ENCODE measurements around the gene DCTPP1. TPM values are rescaled to one million over a fixed set of nuclear protein-coding genes. Genes with fewer than 3 reads are reported as not detected.
A peak's percentile ranks its signal among the peaks of the same experiment; 100 is the strongest.

DCTPP1 gene
- total RNA-seq, 1 donor from 2014 or later, result 26.4 TPM

DNA sequence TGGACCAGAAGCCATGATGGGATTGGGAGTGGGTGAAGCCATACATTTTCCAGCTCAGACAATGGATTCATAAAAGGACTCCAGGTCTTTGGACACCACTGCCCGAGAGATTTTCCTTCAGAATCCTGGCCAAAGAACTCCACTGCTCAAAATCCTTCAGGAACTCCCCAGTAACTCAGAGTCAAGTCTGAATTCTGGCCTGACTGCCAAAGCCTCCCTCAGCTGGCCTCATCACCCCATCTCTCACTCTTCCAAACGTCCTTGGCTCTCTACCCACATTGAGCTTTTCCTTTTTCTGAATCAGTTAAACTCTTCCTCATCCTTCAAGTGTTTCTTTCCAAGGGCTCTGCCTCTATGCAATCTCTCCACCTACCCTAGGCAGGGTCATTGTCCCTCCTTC, 46.3 kb downstream of the DCTPP1 start:
- no peak overlapping the region for H3K27ac Mint-ChIP-seq (ENCODE audit: unreplicated experiment)

GRCh38 chr16:30382111-30382881, 47.5 kb downstream of the DCTPP1 start, which contains the start of gene SEPTIN1:
SEPTIN1 (minus strand) TSS chr16:30382561; CDS start chr16:30382542, 19 bp downstream.
- no peak within 1 kb of the TSS for H3K4me3 Mint-ChIP-seq (ENCODE audit: unreplicated experiment)
- no peak for TF ChIP-seq CTCF (IDR thresholded peaks at IDR 0.05)
- no peaks in the 10 kb centered on the region for H3K27me3 Mint-ChIP-seq (ENCODE audit: low read depth)
- H3K9me3 Mint-ChIP-seq (ENCODE audit: low read depth), result no peaks in the 10 kb centered on the region
- peaks cover 20% of the 10 kb centered on the region for H3K4me1 Mint-ChIP-seq (ENCODE audit: low read depth)
- peak within 1 kb of the TSS; percentile 49 for H3K27ac Mint-ChIP-seq (ENCODE audit: unreplicated experiment)
- no peak for DNase-seq (ENCODE audit: low spot score)
- H3K36me3 Mint-ChIP-seq (ENCODE audit: low read depth), result no peaks in the 10 kb centered on the region

More for the DNA sequence above, 46.3 kb downstream of the DCTPP1 start:
- no peaks in the 10 kb centered on the region for H3K9me3 Mint-ChIP-seq (ENCODE audit: low read depth)
- TF ChIP-seq CTCF (IDR thresholded peaks at IDR 0.05), result no peak
- no peak overlapping the region for H3K4me3 Mint-ChIP-seq (ENCODE audit: unreplicated experiment)
- no peaks in the 10 kb centered on the region for H3K27me3 Mint-ChIP-seq (ENCODE audit: low read depth)
- DNase-seq (ENCODE audit: low spot score), result no peak
- H3K36me3 Mint-ChIP-seq (ENCODE audit: low read depth), result no peaks in the 10 kb centered on the region
- H3K4me1 Mint-ChIP-seq (ENCODE audit: low read depth), result peaks cover 12% of the 10 kb centered on the region

DNA sequence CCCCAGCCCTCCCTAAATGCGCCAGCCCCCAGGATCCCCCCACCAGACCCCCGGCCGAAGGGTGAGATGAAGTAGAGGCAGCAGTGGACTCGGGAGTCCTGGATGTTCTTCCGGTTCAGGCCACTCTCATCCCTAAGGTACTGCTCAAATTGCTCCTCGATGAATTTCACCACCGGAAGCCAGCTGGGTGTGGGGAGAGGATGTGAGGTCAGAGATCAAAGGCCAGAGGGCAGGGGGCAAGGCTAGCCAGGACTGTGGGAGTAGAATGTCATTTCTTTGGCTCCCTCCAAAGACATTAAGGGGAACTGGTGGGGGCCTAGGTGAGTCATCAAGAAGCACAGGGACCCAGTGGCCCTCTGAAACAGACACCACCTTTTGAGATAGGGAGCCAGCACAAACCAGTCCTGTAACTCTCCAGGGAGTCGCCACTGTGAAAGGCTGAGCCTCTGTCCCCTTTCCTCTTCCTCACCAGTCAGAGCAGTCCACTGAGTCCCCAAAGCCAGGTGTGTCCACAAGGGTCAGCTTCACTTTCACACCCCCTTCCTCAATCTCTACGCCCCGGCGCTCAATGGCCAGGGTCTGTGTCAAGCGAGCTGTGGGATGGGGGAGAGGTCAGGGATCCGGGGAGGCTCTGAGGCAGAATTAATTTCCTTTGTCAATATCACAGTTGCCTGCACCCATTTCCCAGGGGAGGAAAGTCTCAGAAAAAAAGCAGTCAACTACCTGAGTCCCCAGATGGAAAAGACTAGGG, 48.4 kb downstream of the DCTPP1 start:
- Mint-ChIP-seq H3K4me1 (ENCODE audit: low read depth) (peaks cover 23% of the 10 kb centered on the region), H3K9me3 (ENCODE audit: low read depth) (no peaks in the 10 kb centered on the region), H3K27me3 (ENCODE audit: low read depth) (no peaks in the 10 kb centered on the region), H3K27ac (ENCODE audit: unreplicated experiment) (no peak overlapping the region), H3K4me3 (ENCODE audit: unreplicated experiment) (no peak overlapping the region), H3K36me3 (ENCODE audit: low read depth) (no peaks in the 10 kb centered on the region)
- DNase-seq (ENCODE audit: low spot score), result no peak
- TF ChIP-seq CTCF (IDR thresholded peaks at IDR 0.05), result no peak

DNA sequence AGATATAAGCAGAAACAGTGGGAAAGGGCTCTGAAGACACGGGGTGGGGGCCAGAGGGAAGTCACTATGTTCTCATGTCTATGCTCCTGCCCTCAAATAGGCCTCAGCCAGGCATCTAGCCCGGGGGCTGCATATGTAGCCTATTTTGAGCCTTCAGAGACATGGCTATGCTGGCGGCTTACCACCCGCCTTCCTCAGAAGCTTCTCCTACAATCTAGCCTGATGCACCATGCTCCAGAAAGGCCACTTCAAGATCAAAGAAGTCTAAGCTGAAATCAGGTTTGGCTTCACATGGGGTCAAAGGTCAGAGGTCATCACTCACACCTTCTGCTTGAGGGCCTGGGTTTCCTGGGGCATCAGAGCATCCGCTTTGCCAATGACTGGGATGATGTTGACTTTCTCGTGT, 49.0 kb downstream of the DCTPP1 start:
- DNase-seq (ENCODE audit: low spot score), result no peak
- Mint-ChIP-seq H3K4me1 (ENCODE audit: low read depth) (peaks cover 23% of the 10 kb centered on the region), H3K27me3 (ENCODE audit: low read depth) (no peaks in the 10 kb centered on the region), H3K9me3 (ENCODE audit: low read depth) (no peaks in the 10 kb centered on the region), H3K36me3 (ENCODE audit: low read depth) (no peaks in the 10 kb centered on the region), H3K27ac (ENCODE audit: unreplicated experiment) (no peak overlapping the region), H3K4me3 (ENCODE audit: unreplicated experiment) (no peak overlapping the region)
- TF ChIP-seq CTCF (IDR thresholded peaks at IDR 0.05), result no peak

DNA sequence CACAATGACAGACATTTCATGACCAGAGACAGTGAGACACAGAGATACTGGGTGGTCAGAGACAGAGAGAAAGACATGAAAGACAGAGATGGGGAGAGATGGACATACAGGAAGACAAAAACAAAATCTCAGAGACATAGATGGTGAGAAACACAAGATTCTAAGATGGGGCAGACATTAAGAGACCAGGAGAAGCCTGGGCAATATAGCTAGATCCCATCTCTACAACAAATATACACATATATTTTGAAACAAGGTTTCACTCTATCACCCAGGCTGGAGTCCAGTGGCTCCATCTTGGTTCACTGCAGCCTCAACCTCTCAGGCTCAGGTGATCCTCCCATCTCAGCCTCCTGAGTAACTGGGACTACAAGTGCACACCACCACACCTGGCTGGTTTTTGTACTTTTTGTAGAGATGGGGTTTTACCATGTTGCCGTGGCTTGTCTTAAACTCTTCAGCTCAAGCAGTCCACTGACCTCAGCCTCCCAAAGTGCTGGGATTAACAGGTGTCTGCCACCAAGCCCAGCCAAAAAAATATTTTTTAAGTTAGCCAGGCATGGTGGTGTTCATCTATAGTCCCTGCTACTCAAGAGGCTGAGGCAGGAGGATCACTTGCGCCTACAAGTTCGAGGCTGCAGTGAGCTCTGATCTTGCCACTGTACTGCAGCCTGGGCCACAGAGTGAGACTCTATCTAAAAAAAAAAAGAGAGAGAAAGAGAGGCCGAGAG, 49.6 kb downstream of the DCTPP1 start:
- no peak for DNase-seq (ENCODE audit: low spot score)
- no peaks in the 10 kb centered on the region for H3K36me3 Mint-ChIP-seq (ENCODE audit: low read depth)
- H3K9me3 Mint-ChIP-seq (ENCODE audit: low read depth), result no peaks in the 10 kb centered on the region
- peak overlapping the region; percentile 98 for H3K4me3 Mint-ChIP-seq (ENCODE audit: unreplicated experiment)
- peaks cover 23% of the 10 kb centered on the region for H3K4me1 Mint-ChIP-seq (ENCODE audit: low read depth)
- no peaks in the 10 kb centered on the region for H3K27me3 Mint-ChIP-seq (ENCODE audit: low read depth)
- TF ChIP-seq CTCF (IDR thresholded peaks at IDR 0.05), result no peak
- no peak overlapping the region for H3K27ac Mint-ChIP-seq (ENCODE audit: unreplicated experiment)
